ENCODE results near the gene INPP4B. TPM values are rescaled to one million over a fixed set of nuclear protein-coding genes. Genes with fewer than 3 reads are reported as not detected.

The INPP4B gene
- total and polyA plus RNA-seq, 7 donors, result 4.2 to 27.3 (median 17.2) TPM

DNA sequence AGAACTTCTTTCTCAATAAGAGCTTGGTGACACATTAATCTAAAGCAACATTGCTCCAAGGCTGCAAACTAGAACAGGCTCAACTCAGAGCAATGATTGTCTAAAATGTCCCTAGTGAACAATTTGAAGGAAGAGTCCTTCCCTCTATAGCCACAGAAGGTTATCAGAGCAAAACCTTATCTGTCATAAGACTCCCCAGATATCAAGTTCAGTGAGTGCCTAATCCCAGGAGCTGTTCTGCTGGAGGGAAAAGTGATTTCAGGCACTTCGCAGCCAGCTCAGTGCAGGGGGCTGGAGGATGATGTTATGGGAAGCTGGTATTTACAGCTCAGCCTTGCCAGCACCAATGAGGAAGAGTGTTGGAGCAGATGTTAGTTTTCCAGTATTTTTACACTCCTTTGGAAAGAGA is 497.5 kb downstream of the INPP4B start:
- no peaks in the 10 kb centered on the region for H3K27me3 ChIP-seq
- no peak overlapping the region for H3K4me3 ChIP-seq
- TF ChIP-seq, protein P1, sequence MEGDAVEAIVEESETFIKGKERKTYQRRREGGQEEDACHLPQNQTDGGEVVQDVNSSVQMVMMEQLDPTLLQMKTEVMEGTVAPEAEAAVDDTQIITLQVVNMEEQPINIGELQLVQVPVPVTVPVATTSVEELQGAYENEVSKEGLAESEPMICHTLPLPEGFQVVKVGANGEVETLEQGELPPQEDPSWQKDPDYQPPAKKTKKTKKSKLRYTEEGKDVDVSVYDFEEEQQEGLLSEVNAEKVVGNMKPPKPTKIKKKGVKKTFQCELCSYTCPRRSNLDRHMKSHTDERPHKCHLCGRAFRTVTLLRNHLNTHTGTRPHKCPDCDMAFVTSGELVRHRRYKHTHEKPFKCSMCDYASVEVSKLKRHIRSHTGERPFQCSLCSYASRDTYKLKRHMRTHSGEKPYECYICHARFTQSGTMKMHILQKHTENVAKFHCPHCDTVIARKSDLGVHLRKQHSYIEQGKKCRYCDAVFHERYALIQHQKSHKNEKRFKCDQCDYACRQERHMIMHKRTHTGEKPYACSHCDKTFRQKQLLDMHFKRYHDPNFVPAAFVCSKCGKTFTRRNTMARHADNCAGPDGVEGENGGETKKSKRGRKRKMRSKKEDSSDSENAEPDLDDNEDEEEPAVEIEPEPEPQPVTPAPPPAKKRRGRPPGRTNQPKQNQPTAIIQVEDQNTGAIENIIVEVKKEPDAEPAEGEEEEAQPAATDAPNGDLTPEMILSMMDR (IDR thresholded peaks at IDR 0.05), result no peak
- TF ChIP-seq EP300 (IDR thresholded peaks at IDR 0.05), result no peak
- TF ChIP-seq POLR2AphosphoS5 (IDR thresholded peaks at IDR 0.05), result no peak
- no peak for TF ChIP-seq POLR2A (IDR thresholded peaks at IDR 0.05)
- no peak overlapping the region for H3K27ac ChIP-seq
- H3K36me3 ChIP-seq, result no peaks in the 10 kb centered on the region
- 24 to 61% methylated on average over 1 of the region's 1 CpG for WGBS, 2 donors
- intact Hi-C loops (cut with DNase I), result no loop called here
- peaks cover 0 to 25% (median 15%) of the 10 kb centered on the region in 4 donors for H3K4me1 ChIP-seq
- no peak for DNase-seq
- no peaks in the 10 kb centered on the region for H3K9me3 ChIP-seq

DNA sequence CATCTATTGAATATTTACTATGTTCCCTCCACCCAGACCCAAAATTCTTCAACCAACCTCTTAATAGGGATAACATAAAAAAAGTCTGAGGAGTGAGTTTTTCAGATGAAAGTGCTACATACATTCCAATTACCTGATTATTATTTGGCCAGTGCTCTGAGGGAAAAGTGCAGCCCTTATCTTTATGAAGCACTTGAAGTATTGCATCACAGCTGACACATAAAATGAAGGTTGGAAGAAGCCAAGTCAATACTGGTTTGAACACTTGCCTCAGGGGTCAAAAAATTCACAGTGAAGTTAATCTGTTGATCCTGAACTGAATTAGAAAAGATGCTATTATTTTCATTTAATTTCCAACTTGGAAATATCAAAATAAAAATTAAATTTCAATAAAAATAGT is 498.9 kb downstream of the INPP4B start:
- intact Hi-C loops (cut with DNase I), result no loop called here
- no peaks in the 10 kb centered on the region for H3K36me3 ChIP-seq
- H3K4me1 ChIP-seq, result peaks cover 0 to 11% (median 5%) of the 10 kb centered on the region in 4 donors
- H3K27ac ChIP-seq, result no peak overlapping the region
- TF ChIP-seq POLR2A (IDR thresholded peaks at IDR 0.05), result no peak
- no peak for TF ChIP-seq EP300 (IDR thresholded peaks at IDR 0.05)
- TF ChIP-seq, protein P1 (IDR thresholded peaks at IDR 0.05), result no peak
- no peak for TF ChIP-seq POLR2AphosphoS5 (IDR thresholded peaks at IDR 0.05)
- no peak overlapping the region for H3K4me3 ChIP-seq
- H3K9me3 ChIP-seq, result no peaks in the 10 kb centered on the region
- H3K27me3 ChIP-seq, result no peaks in the 10 kb centered on the region
- no peak for DNase-seq

DNA sequence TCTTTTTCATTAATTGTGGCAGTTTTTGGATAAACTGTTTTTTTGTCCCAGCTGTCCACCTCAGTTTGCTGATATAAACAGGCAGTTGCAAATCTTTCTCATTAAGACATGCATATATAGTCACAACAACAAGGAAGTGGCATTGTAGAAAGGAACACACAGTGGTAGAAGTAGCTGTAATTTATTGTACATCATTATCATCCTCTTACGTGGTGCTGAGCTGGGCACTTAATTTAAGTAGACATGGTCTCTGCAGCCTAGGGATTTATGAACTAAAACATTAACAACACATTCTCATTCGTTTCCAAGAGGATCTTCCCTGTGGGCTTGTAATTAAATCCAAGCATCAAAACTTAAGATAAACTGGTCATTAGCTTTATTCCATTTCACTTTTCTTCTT is 500.2 kb downstream of the INPP4B start:
- H3K4me1 ChIP-seq, result peaks cover 0 to 2% (median 0%) of the 10 kb centered on the region in 4 donors
- intact Hi-C loops (cut with DNase I), result no loop called here
- H3K9me3 ChIP-seq, result no peaks in the 10 kb centered on the region
- H3K36me3 ChIP-seq, result no peaks in the 10 kb centered on the region
- WGBS, 2 donors, result 71 to 74% methylated on average over 2 of the region's 2 CpGs
- no peaks in the 10 kb centered on the region for H3K27me3 ChIP-seq
- DNase-seq, result no peak
- no peak overlapping the region for H3K27ac ChIP-seq
- TF ChIP-seq EP300 (IDR thresholded peaks at IDR 0.05), result no peak
- TF ChIP-seq POLR2AphosphoS5 (IDR thresholded peaks at IDR 0.05), result no peak
- TF ChIP-seq, protein P1 (IDR thresholded peaks at IDR 0.05), result no peak
- H3K4me3 ChIP-seq, result no peak overlapping the region

DNA sequence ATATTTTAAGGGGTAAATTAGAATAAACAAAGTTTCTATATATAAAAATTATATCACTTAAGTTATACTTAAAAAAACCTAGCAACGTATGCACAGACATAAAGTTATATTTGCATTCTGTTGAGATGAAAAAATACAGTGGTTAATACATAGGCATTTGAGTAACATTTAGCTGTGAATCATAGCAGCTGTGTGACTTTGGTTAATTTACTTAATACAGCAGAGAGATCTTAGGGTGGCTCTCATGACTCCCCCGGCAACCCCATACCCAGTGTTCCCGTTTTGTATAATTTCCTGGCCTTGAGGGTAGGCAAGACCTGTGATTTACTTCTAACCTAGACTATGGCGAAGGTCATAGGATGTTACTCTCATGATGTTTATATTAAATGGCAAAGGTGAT is 504.8 kb downstream of the INPP4B start:
- intact Hi-C loops (cut with DNase I), result no loop called here
- 92 to 96% methylated on average over 4 of the region's 4 CpGs for WGBS, 2 donors

GRCh38 chr4:142339053-142339452 is 507.0 kb downstream of the INPP4B start:
- no peaks in the 10 kb centered on the region for H3K4me1 ChIP-seq
- intact Hi-C loops (cut with DNase I), result no loop called here
- H3K4me3 ChIP-seq, result no peak overlapping the region
- DNase-seq, result no peak
- no peaks in the 10 kb centered on the region for H3K36me3 ChIP-seq
- no peak overlapping the region for H3K27ac ChIP-seq
- WGBS, 2 donors, result 21 to 68% methylated on average over 1 of the region's 1 CpG
- H3K27me3 ChIP-seq, result no peaks in the 10 kb centered on the region
- no peaks in the 10 kb centered on the region for H3K9me3 ChIP-seq
- TF ChIP-seq POLR2A (IDR thresholded peaks at IDR 0.05) (no peak), POLR2AphosphoS5 (IDR thresholded peaks at IDR 0.05) (no peak), EP300 (IDR thresholded peaks at IDR 0.05) (no peak)
- TF ChIP-seq, protein P1 (IDR thresholded peaks at IDR 0.05), result no peak

More for the DNA sequence above, 504.8 kb downstream of the INPP4B start:
- Histone ChIP-seq H3K36me3 (no peaks in the 10 kb centered on the region), H3K27me3 (no peaks in the 10 kb centered on the region), H3K4me3 (no peak overlapping the region), H3K9me3 (no peaks in the 10 kb centered on the region), H3K27ac (no peak overlapping the region), H3K4me1 (no peaks in the 10 kb centered on the region)
- TF ChIP-seq POLR2A (IDR thresholded peaks at IDR 0.05), result no peak
- no peak for TF ChIP-seq POLR2AphosphoS5 (IDR thresholded peaks at IDR 0.05)
- TF ChIP-seq EP300 (IDR thresholded peaks at IDR 0.05), result no peak
- no peak for DNase-seq
